Astrocyte of the hippocampus (primary cell): ENCODE results near the gene MAPT.
"Not testable (repeated sequence)": the region's sequence is repeated elsewhere in the genome, so short reads cannot be mapped to it uniquely, and the experiment has no call there.

Source experiments
- DNase-seq: peaks from one replicate; pipeline ENCODE4 v3.0.0; 2011; ENCODE audit warnings: low read depth, low spot score

Gene MAPT

GRCh38 chr17:45862127-45862526 lies 32.2 kb upstream of the MAPT start:
- DNase-seq: not testable (repeated sequence)

- no peak for DNase-seq
Measured at GRCh38 chr17:45863857-45864654, 30.3 kb upstream of the MAPT start.

GRCh38 chr17:45867171-45867570 lies 27.2 kb upstream of the MAPT start:
- DNase-seq: no peak

GRCh38 chr17:45867702-45868101 lies 26.7 kb upstream of the MAPT start:
- DNase-seq: no peak

GRCh38 chr17:45868276-45868675 lies 26.1 kb upstream of the MAPT start:
- DNase-seq: no peak

- DNase-seq: no peak
Measured at GRCh38 chr17:45869676-45870341, 24.5 kb upstream of the MAPT start.

GRCh38 chr17:45870342-45870974 lies 23.9 kb upstream of the MAPT start:
- no peak for DNase-seq

GRCh38 chr17:45871718-45872117 lies 22.6 kb upstream of the MAPT start:
- no peak for DNase-seq

GRCh38 chr17:45873728-45874127 lies 20.6 kb upstream of the MAPT start:
- DNase-seq: no peak

- DNase-seq: no peak
Measured at GRCh38 chr17:45874151-45874550, 20.2 kb upstream of the MAPT start.

- DNase-seq: no peak
Measured at GRCh38 chr17:45876539-45876938, 17.8 kb upstream of the MAPT start.

GRCh38 chr17:45877467-45877866 lies 16.9 kb upstream of the MAPT start:
- DNase-seq: no peak

GRCh38 chr17:45883063-45883462 lies 11.3 kb upstream of the MAPT start:
- no peak for DNase-seq

GRCh38 chr17:45886852-45887251 lies 7.5 kb upstream of the MAPT start:
- DNase-seq: no peak

GRCh38 chr17:45888392-45888791 lies 6.0 kb upstream of the MAPT start:
- no peak for DNase-seq

- DNase-seq: no peak
Measured at GRCh38 chr17:45889579-45889978, 4.8 kb upstream of the MAPT start.

- DNase-seq: no peak
Measured at GRCh38 chr17:45893725-45894021, 681 bp upstream of the MAPT start.

GRCh38 chr17:45895304-45895968 lies 1.1 kb downstream of the MAPT start:
- peak; percentile 51 for DNase-seq

GRCh38 chr17:45895969-45896785 lies 1.8 kb downstream of the MAPT start:
- no peak for DNase-seq

- peak; percentile 16 for DNase-seq
Measured at GRCh38 chr17:45896803-45897693, 2.7 kb downstream of the MAPT start.

- DNase-seq: no peak
Measured at GRCh38 chr17:45900136-45900535, 5.8 kb downstream of the MAPT start.
